GM13976 (cell line): ENCODE measurements around the gene ITPR2.
"Not testable (repeated sequence)": the region's sequence is repeated elsewhere in the genome, so short reads cannot be mapped to it uniquely, and the experiment has no call there.

Experiments
- DNase-seq: peaks from one replicate; pipeline ENCODE4 v3.0.0; 2012; ENCODE audit warnings: low spot score
- CTCF ChIP-seq: IDR thresholded peaks from 2 replicates; pipeline ENCODE4 v1.5.1; 2012; ENCODE audit warnings: borderline replicate concordance, mild to moderate bottlenecking; ENCODE audit not compliant: insufficient read depth; ENCODE audit errors: extremely low read depth, missing control alignments, control extremely low read depth
- in situ Hi-C: fragments of 300-500 bp; cut with MboI; formaldehyde crosslinking; loops from one replicate; pipeline ENCODE4 v1.12.0; 2022; ENCODE audit warnings: low sequenced_read_pairs, mixed read lengths, inconsistent platforms; ENCODE audit not compliant: unreplicated experiment

Gene ITPR2

DNA sequence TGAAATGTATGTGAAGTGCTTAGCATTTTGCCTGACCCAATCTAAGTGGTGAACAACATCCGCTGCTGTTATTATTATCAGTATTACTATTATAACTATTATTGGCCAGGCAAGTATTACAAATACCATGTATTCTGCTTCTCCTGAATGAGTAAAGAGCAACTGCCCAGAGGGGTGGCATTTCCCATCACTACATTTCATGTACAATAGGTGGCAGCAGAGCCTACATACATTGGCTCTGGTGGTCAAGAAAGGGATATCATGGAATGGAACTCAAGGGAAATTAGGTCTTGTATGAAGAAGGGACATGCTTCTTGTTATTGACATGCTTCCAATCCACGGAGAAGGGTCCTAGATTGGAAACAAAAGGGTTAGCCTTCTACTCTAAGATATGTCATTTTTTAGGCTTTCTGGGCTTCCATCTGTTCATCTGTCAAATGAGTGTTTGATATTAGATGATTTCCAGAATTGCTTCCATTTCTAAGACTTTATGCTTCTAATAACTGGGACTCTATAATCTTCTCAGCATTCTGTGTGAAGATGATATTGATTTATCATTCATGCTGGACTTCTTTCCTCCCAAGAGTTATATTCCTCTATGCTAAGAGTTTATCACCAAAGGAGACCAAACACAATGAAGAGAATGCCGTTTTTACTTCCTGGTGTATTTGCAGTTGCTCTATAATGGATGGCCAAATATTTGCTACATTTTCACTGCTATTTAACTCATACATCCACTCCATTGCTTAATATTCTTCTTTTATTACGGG lies 398.5 kb downstream of the ITPR2 start:
- in situ Hi-C loops, result no loop called here
- TF ChIP-seq CTCF, result peak; percentile 32
- DNase-seq, result peak; percentile 28

GRCh38 chr12:26433701-26434100 lies 399.3 kb downstream of the ITPR2 start:
- DNase-seq, in situ Hi-C loops: not testable (repeated sequence)

- DNase-seq, result no peak
- in situ Hi-C loops, result no loop called here
- TF ChIP-seq CTCF, result no peak
These were observed 401.8 kb downstream of the ITPR2 start for GRCh38 chr12:26431211-26431610.

GRCh38 chr12:26430596-26430995 lies 402.4 kb downstream of the ITPR2 start:
- DNase-seq, in situ Hi-C loops: not testable (repeated sequence)

DNA sequence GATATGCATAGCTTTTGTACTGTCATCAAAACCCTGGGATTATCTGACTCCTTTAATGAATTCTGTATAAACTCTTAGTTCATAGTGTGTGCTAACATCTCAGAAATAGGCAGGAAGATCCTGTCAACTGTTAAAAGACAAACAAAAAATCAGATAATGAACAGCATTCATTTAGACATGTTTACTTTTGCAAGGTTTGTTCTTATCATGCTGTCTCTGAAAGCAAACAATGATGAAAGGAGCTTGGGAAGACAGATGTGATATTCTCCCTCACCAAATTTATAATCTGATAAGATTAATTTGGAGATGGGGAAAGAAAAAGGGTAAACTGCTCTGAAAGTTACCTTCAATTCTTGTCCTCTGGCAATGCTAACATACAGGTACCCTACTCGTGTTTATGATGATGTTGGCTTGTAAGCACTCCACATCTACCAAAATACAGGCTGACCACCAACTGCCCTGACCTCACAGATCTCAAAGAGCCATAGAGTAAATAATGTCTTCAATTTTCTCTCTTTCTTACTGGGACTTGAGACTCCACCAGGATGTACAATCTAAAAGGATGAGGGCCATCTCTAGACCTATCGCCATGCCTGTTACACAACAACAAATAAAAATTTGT lies 403.8 kb downstream of the ITPR2 start:
- no peak for TF ChIP-seq CTCF
- DNase-seq, result no peak
- in situ Hi-C loops, result no loop called here

DNA sequence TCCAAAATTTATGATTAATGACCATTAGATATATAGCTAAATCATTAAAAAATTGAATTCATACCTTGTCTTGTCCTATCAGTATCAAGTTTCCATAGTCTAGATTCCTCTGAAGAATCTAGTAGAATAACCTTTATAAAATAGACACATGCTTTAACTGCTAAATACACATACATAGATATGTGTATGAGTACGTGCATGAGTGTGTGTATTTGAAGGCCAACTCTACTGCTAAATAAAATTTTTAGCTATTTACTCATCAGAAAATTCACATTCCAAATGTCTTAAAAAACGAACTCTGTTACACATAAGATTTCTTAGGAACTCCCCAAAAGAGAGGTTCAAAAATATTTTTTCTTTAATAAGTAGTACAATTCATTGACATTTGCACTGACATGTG lies 404.6 kb downstream of the ITPR2 start:
- in situ Hi-C loops, result no loop called here
- DNase-seq, result no peak
- TF ChIP-seq CTCF, result no peak

GRCh38 chr12:26426652-26427051 lies 406.3 kb downstream of the ITPR2 start:
- in situ Hi-C loops, result no loop called here
- no peak for DNase-seq
- no peak for TF ChIP-seq CTCF
